Lung (tissue), 12 donors: ENCODE measurements around the gene GBF1. TPM values are rescaled to one million over a fixed set of nuclear protein-coding genes. Genes with fewer than 3 reads are reported as not detected.

Source experiments
- ATAC-seq: fragments of 200-7000 bp; cut with Tn5 transposase; one replicate; pipeline ENCODE4 v1.9.1; 2020; ENCODE audit warnings: moderate number of reproducible peaks; ENCODE audit not compliant: insufficient read depth, low FRiP score
- DNase-seq, 3 donors: peaks; one replicate each; pipeline ENCODE4 v3.0.0-alpha.2; 2013 to 2017
- H3K27ac ChIP-seq, 2 donors: one replicate each; pipeline ENCODE4 v1.5.1; 2013; ENCODE audit warnings: mild to moderate bottlenecking in 2 of 2, moderate library complexity in 2 of 2, control low read depth in 1 of 2, inconsistent platforms in 1 of 2, low read depth in 1 of 2, low read length in 1 of 2
- H3K27me3 ChIP-seq, 3 donors: one replicate each; pipeline ENCODE4 v1.5.1; 2013; ENCODE audit warnings: low read length in 2 of 3; ENCODE audit not compliant: control insufficient read depth in 3 of 3, insufficient read depth in 3 of 3
- H3K36me3 ChIP-seq, 4 donors: one replicate each; pipeline ENCODE4 v1.5.1; 2013; ENCODE audit warnings: low read length in 4 of 4, mild to moderate bottlenecking in 1 of 4, moderate library complexity in 1 of 4; ENCODE audit not compliant: control insufficient read depth in 4 of 4, insufficient read depth in 4 of 4
- H3K4me1 ChIP-seq, 5 donors: one replicate each; pipeline ENCODE4 v1.5.1; 2013; ENCODE audit warnings: low read length in 5 of 5, mild to moderate bottlenecking in 2 of 5, moderate library complexity in 1 of 5; ENCODE audit not compliant: control insufficient read depth in 5 of 5, insufficient read depth in 5 of 5
- H3K4me3 ChIP-seq: one replicate; pipeline ENCODE4 v1.5.1; 2013; ENCODE audit warnings: mild to moderate bottlenecking, control low read depth, moderate library complexity
- H3K9ac ChIP-seq, 2 donors: one replicate each; pipeline ENCODE4 v1.5.1; 2013; ENCODE audit warnings: low read length in 2 of 2, control low read depth in 1 of 2; ENCODE audit not compliant: insufficient read depth in 1 of 2
- H3K9me3 ChIP-seq, 4 donors: one replicate each; pipeline ENCODE4 v1.5.1; 2013; ENCODE audit warnings: low read length in 3 of 4, mild to moderate bottlenecking in 1 of 4, moderate library complexity in 1 of 4; ENCODE audit not compliant: control insufficient read depth in 4 of 4, insufficient read depth in 3 of 4
- CTCF ChIP-seq: IDR thresholded peaks from 2 replicates; pipeline ENCODE4 v1.5.1; 2012; ENCODE audit warnings: mild to moderate bottlenecking; ENCODE audit errors: control extremely low read depth, extremely low read depth
- WGBS, 2 donors: extraction: QIAGEN DNeasy Blood & Tissue Kit; methylation state at CpG; one replicate each; pipeline ENCODE4 v1.1.7; 2013; 5-methylcytosine and 5-hydroxymethylcytosine counted together
- polyA plus RNA-seq, 2 donors: library from polyadenylated mRNA; stranded (reverse); fragments of 200-250 nt; gene quantifications; one replicate each; pipeline ENCODE4 v1.2.1, GENCODE V29; 2013
- total RNA-seq, 2 donors: library from RNA; depleted of rRNA in 1 of 2; stranded (reverse); fragments of >200 nt in 1 of 2; gene quantifications; one replicate each; pipeline ENCODE4 v1.2.1, GENCODE V29; 2014 to 2021
- donor health status: control.
- donor health status: control.
- donor health status: Bipolar disorder and iron deficiency.
- donor health status: healthy.
- donor health status: DM: yes; HTN: yes; CAD: no.

GBF1 gene
- total and polyA plus RNA-seq, 4 donors = 11.6 to 48.5 (median 25.4) TPM

- no peak overlapping the region for H3K9ac ChIP-seq
- TF ChIP-seq CTCF = no peak
- 78 to 94% methylated on average over 3 of the region's 3 CpGs for WGBS, 2 donors
- no peak for DNase-seq
- H3K36me3 ChIP-seq = peaks cover 4 to 6% (median 5%) of the 10 kb centered on the region in 4 donors
- H3K4me3 ChIP-seq = no peak overlapping the region
- peaks cover 4 to 36% (median 20%) of the 10 kb centered on the region in 5 donors for H3K4me1 ChIP-seq
- ATAC-seq = no peak
- no peaks in the 10 kb centered on the region for H3K9me3 ChIP-seq
- H3K27me3 ChIP-seq = no peaks in the 10 kb centered on the region
- H3K27ac ChIP-seq = no peak overlapping the region
These were observed 21.3 kb downstream of the GBF1 start for GRCh38 chr10:102266670-102267069.

GRCh38 chr10:102267748-102268147, 22.4 kb downstream of the GBF1 start:
- H3K27me3 ChIP-seq = no peaks in the 10 kb centered on the region
- no peaks in the 10 kb centered on the region for H3K9me3 ChIP-seq
- TF ChIP-seq CTCF = no peak
- H3K4me3 ChIP-seq = no peak overlapping the region
- H3K36me3 ChIP-seq = peaks cover 0 to 4% (median 0%) of the 10 kb centered on the region in 4 donors
- peaks cover 4 to 36% (median 20%) of the 10 kb centered on the region in 5 donors for H3K4me1 ChIP-seq
- ATAC-seq (no peak), DNase-seq (peak in 1 of 3 donors; percentile 43)
- no peak overlapping the region for H3K27ac ChIP-seq
- H3K9ac ChIP-seq = no peak overlapping the region

GRCh38 chr10:102268375-102268888, 23.1 kb downstream of the GBF1 start:
- H3K4me1 ChIP-seq = peaks cover 4 to 36% (median 20%) of the 10 kb centered on the region in 5 donors

More at GRCh38 chr10:102268375-102268888, 23.1 kb downstream of the GBF1 start:
- no peak overlapping the region for H3K27ac ChIP-seq
- DNase-seq (peak; percentile 66 to 97 (median 97)), ATAC-seq (no peak)
- no peaks in the 10 kb centered on the region for H3K9me3 ChIP-seq
- no peak overlapping the region for H3K4me3 ChIP-seq
- H3K36me3 ChIP-seq = peaks cover 0 to 4% (median 0%) of the 10 kb centered on the region in 4 donors
- H3K27me3 ChIP-seq = no peaks in the 10 kb centered on the region
- TF ChIP-seq CTCF = no peak
- H3K9ac ChIP-seq = no peak overlapping the region
